Measurements from ENCODE around the gene LGI2. TPM values are rescaled to one million over a fixed set of nuclear protein-coding genes. Genes with fewer than 3 reads are reported as not detected.

Gene LGI2
- total RNA-seq, 4 donors from 2014 or later, result 0.05 to 0.31 (median 0.19) TPM

GRCh38 chr4:24989327-24989726, 41.4 kb downstream of the LGI2 start:
- Histone ChIP-seq H3K27me3 (no peaks in the 10 kb centered on the region), H3K4me1 (no peaks in the 10 kb centered on the region), H3K27ac (no peak overlapping the region), H3K4me3 (no peak overlapping the region), H3K9me3 (peaks cover 0 to 4% (median 0%) of the 10 kb centered on the region in 3 donors), H3K36me3 (no peaks in the 10 kb centered on the region)
- DNase-seq, result no peak
- intact Hi-C loops (cut with DNase I; ENCODE audit: low total_unique reads) (no loop called here), in situ Hi-C loops (cut with MboI; ENCODE audit: low sequenced_read_pairs in 4 of 4) (loop anchor here in 1 of 4 donors (25.0 kb wide), 1 partner anchor 502 kb away; no protein-coding TSS in a partner anchor)
- no peak for TF ChIP-seq POLR2A (IDR thresholded peaks at IDR 0.05)
- TF ChIP-seq CTCF (IDR thresholded peaks at IDR 0.05 in 4 of 5, conservative IDR thresholded peaks at IDR 0.05 in 1 of 5), result no peak
- no peak for ATAC-seq

GRCh38 chr4:24988776-24989175, 42.0 kb downstream of the LGI2 start:
- no peaks in the 10 kb centered on the region for H3K27me3 ChIP-seq
- no peaks in the 10 kb centered on the region for H3K36me3 ChIP-seq
- peaks cover 0 to 4% (median 0%) of the 10 kb centered on the region in 3 donors for H3K9me3 ChIP-seq
- no peaks in the 10 kb centered on the region for H3K4me1 ChIP-seq
- DNase-seq, result no peak
- intact Hi-C loops (cut with DNase I; ENCODE audit: low total_unique reads), result no loop called here
- no peak overlapping the region for H3K27ac ChIP-seq
- no peak for ATAC-seq
- no peak overlapping the region for H3K4me3 ChIP-seq
- TF ChIP-seq CTCF (IDR thresholded peaks at IDR 0.05 in 4 of 5, conservative IDR thresholded peaks at IDR 0.05 in 1 of 5), result no peak
- no peak for TF ChIP-seq POLR2A (IDR thresholded peaks at IDR 0.05)
- in situ Hi-C loops (cut with MboI; ENCODE audit: low sequenced_read_pairs in 4 of 4), result loop anchor here in 1 of 4 donors (25.0 kb wide), 1 partner anchor 501 kb away; no protein-coding TSS in a partner anchor

- DNase-seq (no peak), ATAC-seq (no peak)
- no peaks in the 10 kb centered on the region for H3K9me3 ChIP-seq
- no peak overlapping the region for H3K27ac ChIP-seq
- TF ChIP-seq POLR2A (IDR thresholded peaks at IDR 0.05), result no peak
- no peak for TF ChIP-seq CTCF (IDR thresholded peaks at IDR 0.05 in 4 of 5, conservative IDR thresholded peaks at IDR 0.05 in 1 of 5)
- no peaks in the 10 kb centered on the region for H3K4me1 ChIP-seq
- no peaks in the 10 kb centered on the region for H3K27me3 ChIP-seq
- intact Hi-C loops (cut with DNase I; ENCODE audit: low total_unique reads) (no loop called here), in situ Hi-C loops (cut with MboI; ENCODE audit: low sequenced_read_pairs in 4 of 4) (loop anchor here in 1 of 4 donors (25.0 kb wide), 1 partner anchor 498 kb away; no protein-coding TSS in a partner anchor)
- no peaks in the 10 kb centered on the region for H3K36me3 ChIP-seq
- H3K4me3 ChIP-seq, result no peak overlapping the region
These were observed 45.9 kb downstream of the LGI2 start for GRCh38 chr4:24984602-24985532.

- peaks cover 0 to 5% of the 10 kb centered on the region in 2 donors for H3K4me1 ChIP-seq
- DNase-seq (no peak), ATAC-seq (no peak)
- no peaks in the 10 kb centered on the region for H3K36me3 ChIP-seq
- H3K27ac ChIP-seq, result peak overlapping the region in 1 of 4 donors; percentile 74
- TF ChIP-seq POLR2A (IDR thresholded peaks at IDR 0.05), result no peak
- no peak for TF ChIP-seq CTCF (IDR thresholded peaks at IDR 0.05 in 4 of 5, conservative IDR thresholded peaks at IDR 0.05 in 1 of 5)
- H3K4me3 ChIP-seq, result peak overlapping the region in 1 of 4 donors; percentile 47
- H3K9me3 ChIP-seq, result no peaks in the 10 kb centered on the region
- H3K27me3 ChIP-seq, result no peaks in the 10 kb centered on the region
- in situ Hi-C loops (cut with MboI; ENCODE audit: low sequenced_read_pairs in 4 of 4) (loop anchor here in 1 of 4 donors (25.0 kb wide), 1 partner anchor 493 kb away; no protein-coding TSS in a partner anchor), intact Hi-C loops (cut with DNase I; ENCODE audit: low total_unique reads) (no loop called here)
These were observed 50.0 kb downstream of the LGI2 start for GRCh38 chr4:24980740-24981139.

Data from gastrocnemius medialis (tissue), 4 donors.